Testis (tissue), 2 donors: Measurements from ENCODE around the gene RAB21.

Source experiments
- POLR2A ChIP-seq: fragments of 450-650 bp; IDR thresholded peaks from one replicate; pipeline ENCODE4 v1.6.1; 2017; ENCODE audit warnings: antibody characterized with exemption, mild to moderate bottlenecking, moderate library complexity
- TF ChIP-seq, protein P1 (sequence below), 3 experiments: fragments of 450-650 bp in 2 of 3; fragments of 200-600 bp in 1 of 3; sonication (generic) in 1 of 3; IDR thresholded peaks; one replicate each; pipeline ENCODE4 v1.5.1; 2016 to 2019; ENCODE audit warnings: antibody characterized with exemption in 3 of 3, mild to moderate bottlenecking in 2 of 3, moderate library complexity in 1 of 3

- TF ChIP-seq POLR2A, result no peak
- TF ChIP-seq, protein P1, sequence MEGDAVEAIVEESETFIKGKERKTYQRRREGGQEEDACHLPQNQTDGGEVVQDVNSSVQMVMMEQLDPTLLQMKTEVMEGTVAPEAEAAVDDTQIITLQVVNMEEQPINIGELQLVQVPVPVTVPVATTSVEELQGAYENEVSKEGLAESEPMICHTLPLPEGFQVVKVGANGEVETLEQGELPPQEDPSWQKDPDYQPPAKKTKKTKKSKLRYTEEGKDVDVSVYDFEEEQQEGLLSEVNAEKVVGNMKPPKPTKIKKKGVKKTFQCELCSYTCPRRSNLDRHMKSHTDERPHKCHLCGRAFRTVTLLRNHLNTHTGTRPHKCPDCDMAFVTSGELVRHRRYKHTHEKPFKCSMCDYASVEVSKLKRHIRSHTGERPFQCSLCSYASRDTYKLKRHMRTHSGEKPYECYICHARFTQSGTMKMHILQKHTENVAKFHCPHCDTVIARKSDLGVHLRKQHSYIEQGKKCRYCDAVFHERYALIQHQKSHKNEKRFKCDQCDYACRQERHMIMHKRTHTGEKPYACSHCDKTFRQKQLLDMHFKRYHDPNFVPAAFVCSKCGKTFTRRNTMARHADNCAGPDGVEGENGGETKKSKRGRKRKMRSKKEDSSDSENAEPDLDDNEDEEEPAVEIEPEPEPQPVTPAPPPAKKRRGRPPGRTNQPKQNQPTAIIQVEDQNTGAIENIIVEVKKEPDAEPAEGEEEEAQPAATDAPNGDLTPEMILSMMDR (IDR thresholded peaks at IDR 0.05), result no peak
Observed at GRCh38 chr12:71744522-71745300, 10.0 kb upstream of the RAB21 start.
